OCI-LY1 (cell line): ENCODE data around the gene XYLT2.

Experiments used
- H2AFZ ChIP-seq: fragments of 200-600 bp; sonication (generic), shearing (Covaris generic); 2 replicates; pipeline ENCODE4 v1.6.0; 2014; ENCODE audit warnings: antibody characterized with exemption, mild to moderate bottlenecking, low read length
- H3F3A ChIP-seq: fragments of 200-600 bp; sonication (generic), shearing (Covaris generic); 2 replicates; pipeline ENCODE4 v1.6.0; 2014; ENCODE audit warnings: mild to moderate bottlenecking, antibody characterized with exemption, low read length, moderate library complexity; ENCODE audit not compliant: insufficient read depth
- H3K27ac ChIP-seq: fragments of 200-600 bp; sonication (generic); 2 replicates; pipeline ENCODE4 v1.5.1; 2014; ENCODE audit warnings: low read length, mixed run types, mild to moderate bottlenecking, low read depth; ENCODE audit not compliant: poor library complexity, severe bottlenecking
- H3K27me3 ChIP-seq: fragments of 200-600 bp; sonication (generic); 2 replicates; pipeline ENCODE4 v1.6.0; 2014; ENCODE audit warnings: antibody characterized with exemption, mild to moderate bottlenecking, low read length, moderate library complexity; ENCODE audit not compliant: insufficient read depth
- H3K36me3 ChIP-seq: fragments of 200-600 bp; sonication (generic); 2 replicates; pipeline ENCODE4 v1.6.1; 2014; ENCODE audit warnings: mild to moderate bottlenecking, antibody characterized with exemption, low read length, moderate library complexity, mixed read lengths; ENCODE audit not compliant: insufficient read depth
- H3K4me1 ChIP-seq: fragments of 200-600 bp; sonication (generic); 2 replicates; pipeline ENCODE4 v1.5.1; 2014; ENCODE audit warnings: mild to moderate bottlenecking, low read length, moderate library complexity; ENCODE audit not compliant: insufficient read depth, severe bottlenecking
- H3K4me2 ChIP-seq: fragments of 200-600 bp; sonication (generic), shearing (Covaris generic); 2 replicates; pipeline ENCODE4 v1.6.1; 2014; ENCODE audit warnings: low read length
- H3K4me3 ChIP-seq: fragments of 200-600 bp; sonication (generic); 2 replicates; pipeline ENCODE4 v1.5.1; 2014; ENCODE audit warnings: low read length, low read depth, mild to moderate bottlenecking, mixed read lengths; ENCODE audit not compliant: poor library complexity, severe bottlenecking
- H3K79me2 ChIP-seq: fragments of 200-600 bp; shearing (Covaris generic); 2 replicates; pipeline ENCODE4 v1.6.1; 2016; ENCODE audit warnings: mixed run types, low read length, mixed read lengths; ENCODE audit not compliant: insufficient read depth
- H3K9ac ChIP-seq: fragments of 200-600 bp; sonication (generic), shearing (Covaris generic); 2 replicates; pipeline ENCODE4 v1.6.1; 2014; ENCODE audit warnings: mild to moderate bottlenecking, low read length, mixed read lengths
- H3K9me2 ChIP-seq: fragments of 200-600 bp; sonication (generic), shearing (Covaris generic); 2 replicates; pipeline ENCODE4 v1.6.1; 2014; ENCODE audit warnings: low read depth, mild to moderate bottlenecking, low read length, mixed read lengths
- H3K9me3 ChIP-seq: fragments of 200-600 bp; shearing (Covaris generic); 2 replicates; pipeline ENCODE4 v1.6.1; 2014; ENCODE audit warnings: low read length, mixed read lengths
- H4K20me1 ChIP-seq: fragments of 200-600 bp; sonication (generic), shearing (Covaris generic); 2 replicates; pipeline ENCODE4 v1.6.0; 2016; ENCODE audit warnings: mild to moderate bottlenecking, low read length; ENCODE audit not compliant: insufficient read depth
- EZH2 ChIP-seq: fragments of 200-600 bp; sonication (generic), shearing (Covaris generic); IDR thresholded peaks from 2 replicates; pipeline ENCODE4 v1.8.0; 2017; ENCODE audit warnings: borderline replicate concordance, mixed run types, mild to moderate bottlenecking, antibody characterized with exemption, low read length, moderate library complexity, mixed read lengths
- TF ChIP-seq, protein P1 (sequence below): fragments of 200-600 bp; sonication (generic), shearing (Covaris generic); IDR thresholded peaks from 2 replicates; pipeline ENCODE4 v1.5.1; 2017; ENCODE audit warnings: mild to moderate bottlenecking, antibody characterized with exemption, low read length, moderate library complexity, mixed read lengths

The XYLT2 gene

DNA sequence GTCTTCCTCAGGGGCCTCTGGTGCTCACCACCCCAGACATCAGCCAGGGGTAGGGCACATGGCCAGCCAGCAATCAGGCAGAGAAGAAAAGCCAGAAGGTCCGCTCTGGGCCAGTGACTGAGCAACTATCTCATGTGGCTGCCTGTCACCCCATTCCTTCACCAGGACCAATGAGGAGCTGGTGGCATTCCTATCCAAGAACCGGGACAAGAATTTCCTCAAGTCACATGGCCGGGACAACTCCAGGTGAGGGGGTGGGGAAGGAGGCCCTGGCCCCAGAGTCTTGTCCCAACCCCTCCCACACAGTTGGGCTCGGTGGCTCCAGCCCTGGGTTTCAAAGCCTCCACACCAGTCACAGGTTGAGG, 9.4 kb downstream of the XYLT2 start:
- Histone ChIP-seq H3K4me3 (no peak overlapping the region), H3K9me3 (no peaks in the 10 kb centered on the region), H4K20me1 (no peaks in the 10 kb centered on the region), H2AFZ (no peak overlapping the region), H3K79me2 (no peaks in the 10 kb centered on the region), H3K27ac (no peak overlapping the region), H3K9ac (no peak overlapping the region), H3F3A (no peaks in the 10 kb centered on the region), H3K27me3 (no peaks in the 10 kb centered on the region), H3K9me2 (no peaks in the 10 kb centered on the region), H3K4me1 (no peaks in the 10 kb centered on the region), H3K4me2 (no peak overlapping the region), H3K36me3 (peaks cover 53% of the 10 kb centered on the region)
- TF ChIP-seq EZH2: no peak
- TF ChIP-seq, protein P1, sequence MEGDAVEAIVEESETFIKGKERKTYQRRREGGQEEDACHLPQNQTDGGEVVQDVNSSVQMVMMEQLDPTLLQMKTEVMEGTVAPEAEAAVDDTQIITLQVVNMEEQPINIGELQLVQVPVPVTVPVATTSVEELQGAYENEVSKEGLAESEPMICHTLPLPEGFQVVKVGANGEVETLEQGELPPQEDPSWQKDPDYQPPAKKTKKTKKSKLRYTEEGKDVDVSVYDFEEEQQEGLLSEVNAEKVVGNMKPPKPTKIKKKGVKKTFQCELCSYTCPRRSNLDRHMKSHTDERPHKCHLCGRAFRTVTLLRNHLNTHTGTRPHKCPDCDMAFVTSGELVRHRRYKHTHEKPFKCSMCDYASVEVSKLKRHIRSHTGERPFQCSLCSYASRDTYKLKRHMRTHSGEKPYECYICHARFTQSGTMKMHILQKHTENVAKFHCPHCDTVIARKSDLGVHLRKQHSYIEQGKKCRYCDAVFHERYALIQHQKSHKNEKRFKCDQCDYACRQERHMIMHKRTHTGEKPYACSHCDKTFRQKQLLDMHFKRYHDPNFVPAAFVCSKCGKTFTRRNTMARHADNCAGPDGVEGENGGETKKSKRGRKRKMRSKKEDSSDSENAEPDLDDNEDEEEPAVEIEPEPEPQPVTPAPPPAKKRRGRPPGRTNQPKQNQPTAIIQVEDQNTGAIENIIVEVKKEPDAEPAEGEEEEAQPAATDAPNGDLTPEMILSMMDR: no peak

DNA sequence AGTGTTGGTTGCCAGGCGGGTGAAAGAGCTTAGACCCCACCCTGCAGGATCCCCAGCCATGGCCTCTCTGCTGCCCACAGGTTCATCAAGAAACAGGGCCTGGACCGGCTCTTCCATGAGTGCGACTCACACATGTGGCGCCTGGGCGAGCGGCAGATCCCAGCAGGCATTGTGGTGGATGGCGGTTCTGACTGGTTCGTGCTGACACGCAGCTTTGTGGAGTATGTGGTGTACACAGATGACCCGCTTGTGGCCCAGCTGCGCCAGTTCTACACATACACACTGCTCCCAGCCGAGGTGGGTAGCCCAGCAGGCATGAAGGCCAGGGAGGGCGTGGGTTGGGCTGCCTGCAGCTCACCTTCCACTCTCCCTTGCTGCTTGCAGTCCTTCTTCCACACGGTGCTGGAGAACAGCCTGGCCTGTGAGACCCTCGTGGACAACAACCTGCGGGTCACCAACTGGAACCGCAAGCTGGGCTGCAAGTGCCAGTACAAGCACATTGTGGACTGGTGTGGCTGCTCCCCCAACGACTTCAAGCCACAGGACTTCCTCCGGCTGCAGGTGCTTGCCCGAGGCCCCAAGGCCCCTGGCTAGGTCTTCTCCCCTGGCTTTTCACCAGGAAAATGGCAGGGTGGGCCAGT, 9.9 kb downstream of the XYLT2 start:
- no peaks in the 10 kb centered on the region for H3F3A ChIP-seq
- no peaks in the 10 kb centered on the region for H3K4me1 ChIP-seq
- no peaks in the 10 kb centered on the region for H3K9me3 ChIP-seq
- no peak overlapping the region for H3K4me2 ChIP-seq
- H3K27me3 ChIP-seq: no peaks in the 10 kb centered on the region
- H2AFZ ChIP-seq: no peak overlapping the region
- H3K27ac ChIP-seq: no peak overlapping the region
- H3K79me2 ChIP-seq: no peaks in the 10 kb centered on the region
- no peak for TF ChIP-seq EZH2
- TF ChIP-seq, protein P1: no peak
- no peaks in the 10 kb centered on the region for H3K9me2 ChIP-seq
- H3K4me3 ChIP-seq: no peak overlapping the region
- H4K20me1 ChIP-seq: no peaks in the 10 kb centered on the region
- no peak overlapping the region for H3K9ac ChIP-seq
- peaks cover 54% of the 10 kb centered on the region for H3K36me3 ChIP-seq

DNA sequence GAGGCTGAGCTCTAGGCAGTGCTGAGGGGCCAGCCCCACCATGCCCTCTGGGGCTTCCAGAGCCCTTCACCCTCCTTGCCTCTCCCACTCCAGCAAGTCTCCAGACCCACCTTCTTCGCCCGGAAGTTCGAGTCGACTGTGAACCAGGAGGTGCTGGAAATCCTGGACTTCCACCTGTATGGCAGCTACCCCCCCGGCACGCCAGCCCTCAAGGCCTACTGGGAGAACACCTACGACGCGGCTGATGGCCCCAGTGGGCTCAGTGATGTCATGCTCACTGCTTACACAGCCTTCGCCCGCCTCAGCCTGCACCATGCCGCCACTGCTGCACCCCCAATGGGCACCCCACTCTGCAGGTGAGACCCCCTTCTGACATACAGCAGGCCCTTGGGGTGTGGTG, 10.5 kb downstream of the XYLT2 start:
- Histone ChIP-seq H3F3A (no peaks in the 10 kb centered on the region), H3K27me3 (no peaks in the 10 kb centered on the region), H2AFZ (no peak overlapping the region), H3K4me1 (no peaks in the 10 kb centered on the region), H3K4me2 (no peak overlapping the region), H3K9ac (no peak overlapping the region), H3K4me3 (no peak overlapping the region), H3K9me3 (no peaks in the 10 kb centered on the region), H3K79me2 (no peaks in the 10 kb centered on the region), H4K20me1 (no peaks in the 10 kb centered on the region), H3K36me3 (peaks cover 59% of the 10 kb centered on the region), H3K9me2 (no peaks in the 10 kb centered on the region), H3K27ac (no peak overlapping the region)
- TF ChIP-seq, protein P1: no peak
- no peak for TF ChIP-seq EZH2
